A673 (cell line): ENCODE data around the gene OSBPL6. TPM values are rescaled to one million over a fixed set of nuclear protein-coding genes. Genes with fewer than 3 reads are reported as not detected.

Source experiments
- BruUV-seq: library from RNA; stranded (reverse); fragments of 400-500 nt; replicated peaks from 2 replicates; lab custom pipeline; 2021; lab: Mats Ljungman, UMichigan
- CTCF ChIA-PET: fragments of 300-600 bp; sonication (Branson Sonifier 250); formaldehyde crosslinking; loops from one replicate; lab custom pipeline; 2022; ENCODE audit warnings: antibody characterized with exemption; lab: Charles Lee
- POLR2A ChIA-PET: fragments of 300-600 bp; sonication (Branson Sonifier 250); formaldehyde crosslinking; loops from one replicate; lab custom pipeline; 2022; ENCODE audit warnings: antibody characterized with exemption; ENCODE audit not compliant: low non-redundant PET; lab: Charles Lee
- DNase-seq: peaks from one replicate; pipeline ENCODE4 v3.0.0-alpha.2; 2015; ENCODE audit warnings: low spot score
- H3K27ac ChIP-seq: fragments of 200-600 bp; sonication (generic); 2 replicates; pipeline ENCODE4 v1.5.1; 2016; ENCODE audit warnings: mixed run types, low read depth, mild to moderate bottlenecking, mixed read lengths, antibody characterized with exemption, low read length; ENCODE audit not compliant: poor library complexity, severe bottlenecking
- H3K27me3 ChIP-seq: fragments of 200-600 bp; sonication (generic); replicated peaks from 2 replicates; pipeline ENCODE4 v1.6.1; 2017; ENCODE audit warnings: mixed run types, low read depth, mild to moderate bottlenecking, mixed read lengths, antibody characterized with exemption, low read length; ENCODE audit not compliant: insufficient read depth, poor library complexity
- H3K36me3 ChIP-seq: fragments of 200-600 bp; sonication (generic); 2 replicates; pipeline ENCODE4 v1.6.1; 2016; ENCODE audit warnings: mixed run types, mild to moderate bottlenecking, mixed read lengths, antibody characterized with exemption, low read length; ENCODE audit not compliant: insufficient read depth, poor library complexity, severe bottlenecking
- H3K4me1 ChIP-seq: fragments of 200-600 bp; sonication (generic); 2 replicates; pipeline ENCODE4 v1.6.1; 2017; ENCODE audit warnings: mixed run types, mild to moderate bottlenecking, mixed read lengths, antibody characterized with exemption, low read length; ENCODE audit not compliant: insufficient read depth, poor library complexity, severe bottlenecking
- H3K4me3 ChIP-seq: fragments of 200-600 bp; sonication (generic); 2 replicates; pipeline ENCODE4 v1.5.1; 2016; ENCODE audit warnings: low read depth, mixed run types, mild to moderate bottlenecking, mixed read lengths, low read length; ENCODE audit not compliant: poor library complexity, severe bottlenecking
- H3K9me3 ChIP-seq: fragments of 200-600 bp; sonication (generic); 2 replicates; pipeline ENCODE4 v1.6.1; 2016; ENCODE audit warnings: mixed run types, low read depth, mild to moderate bottlenecking, mixed read lengths, antibody characterized with exemption, low read length; ENCODE audit not compliant: poor library complexity, severe bottlenecking
- EZH2 ChIP-seq: fragments of 200-600 bp; sonication (generic); IDR thresholded peaks from 2 replicates; pipeline ENCODE4 v1.6.1; 2017; ENCODE audit warnings: borderline replicate concordance, low read depth, mild to moderate bottlenecking, mixed read lengths, antibody characterized with exemption, low read length; ENCODE audit not compliant: poor library complexity, severe bottlenecking
- intact Hi-C: fragments of 100-400 bp; cut with micrococcal nuclease; formaldehyde crosslinking; loops from one replicate; pipeline ENCODE4 v1.10.0; 2022; ENCODE audit not compliant: unreplicated experiment
- total RNA-seq: library from RNA; stranded (reverse); gene quantifications from 2 replicates; pipeline ENCODE4 v1.2.3, GENCODE V29; 2021
- TF ChIP-seq, protein P1 (sequence below): fragments of 300-800, 200-600 bp; sonication (generic); conservative IDR thresholded peaks from 2 replicates; pipeline ENCODE4 v1.5.1; 2017; ENCODE audit warnings: low read depth, mild to moderate bottlenecking, antibody characterized with exemption, low read length, moderate library complexity, mixed read lengths

The OSBPL6 gene
- total RNA-seq, 1 experiment from 2014 or later = 19.3 TPM

GRCh38 chr2:178374865-178375264 is 180.6 kb downstream of the OSBPL6 start:
- no peaks in the 10 kb centered on the region for H3K4me1 ChIP-seq
- no peaks in the 10 kb centered on the region for H3K27me3 ChIP-seq
- POLR2A ChIA-PET = no interaction called here
- H3K36me3 ChIP-seq = peaks cover 2% of the 10 kb centered on the region
- no peak overlapping the region for H3K27ac ChIP-seq
- H3K4me3 ChIP-seq = no peak overlapping the region
- intact Hi-C loops = no loop called here
- TF ChIP-seq, protein P1, sequence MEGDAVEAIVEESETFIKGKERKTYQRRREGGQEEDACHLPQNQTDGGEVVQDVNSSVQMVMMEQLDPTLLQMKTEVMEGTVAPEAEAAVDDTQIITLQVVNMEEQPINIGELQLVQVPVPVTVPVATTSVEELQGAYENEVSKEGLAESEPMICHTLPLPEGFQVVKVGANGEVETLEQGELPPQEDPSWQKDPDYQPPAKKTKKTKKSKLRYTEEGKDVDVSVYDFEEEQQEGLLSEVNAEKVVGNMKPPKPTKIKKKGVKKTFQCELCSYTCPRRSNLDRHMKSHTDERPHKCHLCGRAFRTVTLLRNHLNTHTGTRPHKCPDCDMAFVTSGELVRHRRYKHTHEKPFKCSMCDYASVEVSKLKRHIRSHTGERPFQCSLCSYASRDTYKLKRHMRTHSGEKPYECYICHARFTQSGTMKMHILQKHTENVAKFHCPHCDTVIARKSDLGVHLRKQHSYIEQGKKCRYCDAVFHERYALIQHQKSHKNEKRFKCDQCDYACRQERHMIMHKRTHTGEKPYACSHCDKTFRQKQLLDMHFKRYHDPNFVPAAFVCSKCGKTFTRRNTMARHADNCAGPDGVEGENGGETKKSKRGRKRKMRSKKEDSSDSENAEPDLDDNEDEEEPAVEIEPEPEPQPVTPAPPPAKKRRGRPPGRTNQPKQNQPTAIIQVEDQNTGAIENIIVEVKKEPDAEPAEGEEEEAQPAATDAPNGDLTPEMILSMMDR = no peak
- TF ChIP-seq EZH2 = no peak
- H3K9me3 ChIP-seq = no peaks in the 10 kb centered on the region
- DNase-seq = no peak
- no TSS peak for BruUV-seq
- CTCF ChIA-PET = no interaction called here

DNA sequence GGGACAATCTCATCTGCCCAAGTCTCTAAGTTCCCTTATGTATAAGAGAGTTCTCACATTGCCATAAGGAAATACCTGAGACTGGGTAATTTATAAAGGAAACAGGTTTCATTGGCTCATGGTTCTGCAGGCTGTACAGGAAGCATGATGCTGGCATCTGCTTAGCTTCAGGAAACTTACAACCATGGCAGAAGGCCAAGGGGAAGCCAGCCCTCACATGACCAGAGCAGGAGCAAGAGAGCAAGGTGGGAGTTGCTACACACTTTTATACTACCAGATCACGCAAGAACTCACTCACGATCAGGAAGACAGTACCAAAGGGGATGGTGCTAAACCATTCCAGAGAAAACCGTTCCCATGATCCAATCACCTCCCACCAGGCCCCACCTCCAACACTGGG is 182.7 kb downstream of the OSBPL6 start:
- no peak for TF ChIP-seq EZH2
- TF ChIP-seq, protein P1 = no peak
- DNase-seq = no peak
- H3K36me3 ChIP-seq = peaks cover 2% of the 10 kb centered on the region
- no peaks in the 10 kb centered on the region for H3K4me1 ChIP-seq
- H3K9me3 ChIP-seq = no peaks in the 10 kb centered on the region
- H3K27me3 ChIP-seq = no peaks in the 10 kb centered on the region
- BruUV-seq = no TSS peak
- intact Hi-C loops = no loop called here
- H3K27ac ChIP-seq = no peak overlapping the region
- CTCF ChIA-PET = no interaction called here
- POLR2A ChIA-PET = no interaction called here
- no peak overlapping the region for H3K4me3 ChIP-seq

DNA sequence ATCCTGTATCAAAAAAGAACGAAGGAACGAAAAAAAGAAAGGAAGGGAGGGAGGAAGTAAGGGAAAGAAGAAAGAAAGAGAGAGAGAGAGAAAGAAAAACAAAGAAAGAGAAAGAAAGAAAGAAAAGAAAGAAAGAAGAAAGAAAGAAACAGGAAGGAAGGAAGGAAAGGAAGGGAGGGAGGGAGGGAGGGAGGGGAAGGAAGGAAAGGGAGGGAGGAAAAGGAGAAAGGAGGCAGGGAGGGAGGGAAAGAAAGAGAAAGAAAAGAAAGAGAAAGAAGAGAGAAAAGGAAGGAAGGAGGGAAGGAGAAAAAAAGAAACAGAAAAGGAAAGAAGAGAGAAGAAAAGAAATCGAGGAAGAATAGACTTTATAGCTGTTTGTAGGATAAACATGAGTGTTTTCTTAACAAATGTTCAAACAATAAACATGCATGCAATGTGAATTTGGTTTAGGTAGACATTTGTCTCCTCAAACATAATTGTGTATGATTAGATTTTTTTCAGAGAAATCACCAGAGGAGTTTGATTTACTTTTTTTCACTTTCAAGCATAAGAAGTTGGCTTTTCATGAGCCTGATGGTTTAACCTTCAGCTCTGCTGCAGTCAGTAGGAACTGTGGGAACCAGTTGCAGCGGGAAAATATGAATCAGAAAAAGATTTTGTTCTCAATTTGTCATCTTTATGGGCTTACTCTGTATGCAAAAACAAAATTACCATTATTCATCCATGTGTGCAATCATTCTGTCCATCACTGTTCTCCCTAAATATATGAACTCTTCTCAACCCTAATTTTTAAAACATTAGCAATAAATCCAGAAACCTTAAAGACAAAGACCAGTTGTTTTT is 185.1 kb downstream of the OSBPL6 start:
- H3K36me3 ChIP-seq = peaks cover 11% of the 10 kb centered on the region
- TF ChIP-seq, protein P1 = no peak
- TF ChIP-seq EZH2 = no peak
- no peaks in the 10 kb centered on the region for H3K4me1 ChIP-seq
- DNase-seq = no peak
- no peak overlapping the region for H3K27ac ChIP-seq
- ChIA-PET POLR2A (interaction anchor here (0.6 kb wide), 1 partner anchor 1083 kb away, joined by 3 read pairs; no protein-coding TSS in a partner anchor), CTCF (no interaction called here)
- no peaks in the 10 kb centered on the region for H3K27me3 ChIP-seq
- BruUV-seq = no TSS peak
- H3K9me3 ChIP-seq = no peaks in the 10 kb centered on the region
- no peak overlapping the region for H3K4me3 ChIP-seq
- intact Hi-C loops = no loop called here
